ENCODE data around the gene MAP2K2.

Gene MAP2K2

DNA sequence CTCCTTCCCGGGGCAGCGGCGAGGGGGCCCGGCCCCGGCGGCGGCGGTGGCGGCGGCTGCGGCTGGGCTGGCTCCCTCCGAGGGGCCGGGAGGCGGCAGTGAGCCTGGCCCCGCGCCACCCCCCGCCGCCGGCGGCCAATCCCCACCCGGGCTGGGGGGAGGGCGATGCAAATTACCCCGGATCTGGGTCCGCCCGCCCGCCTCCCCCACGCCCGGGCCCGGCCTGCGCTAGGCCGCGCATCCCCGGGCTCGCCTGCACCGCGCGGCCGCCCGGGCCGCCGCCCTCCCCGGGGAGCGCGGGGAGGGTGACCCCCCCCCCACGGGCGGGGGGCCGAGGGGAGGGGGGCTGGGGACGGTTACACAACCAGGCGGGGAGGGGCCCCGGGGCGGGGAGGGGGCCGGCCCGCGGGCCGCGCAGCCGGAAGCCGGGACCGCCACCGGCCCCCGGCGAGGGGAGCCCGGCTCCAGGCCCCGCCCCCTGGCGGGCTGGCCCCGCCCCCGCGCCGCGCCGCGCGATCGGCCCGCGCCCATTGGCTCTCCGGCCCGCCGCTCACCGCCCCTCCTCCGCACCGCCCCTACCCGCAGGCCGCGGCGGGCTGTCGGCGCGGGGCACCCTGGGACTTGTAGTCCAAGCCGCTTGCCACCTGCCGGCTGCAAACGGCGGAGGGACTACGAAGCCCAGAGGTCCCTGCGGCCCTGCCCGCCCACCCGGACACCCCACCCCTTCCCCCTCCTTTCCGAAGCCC is 58.3 kb downstream of the MAP2K2 start:
- no peak overlapping the region for H3K27ac ChIP-seq (ENCODE audit: low read length, poor library complexity, severe bottlenecking)
- H2BK5ac ChIP-seq (ENCODE audit: low read depth, low read length, poor library complexity, severe bottlenecking): peak overlapping the region; percentile 92
- H3K27me3 ChIP-seq (ENCODE audit: control insufficient read depth in 1 of 2, insufficient read depth in 1 of 2, low read length in 2 of 2): no peaks in the 10 kb centered on the region
- 1% methylated on average over 12 of the region's 98 CpGs for WGBS
- no peak overlapping the region for H3K23ac ChIP-seq (ENCODE audit: low read length in 2 of 2)
- H3K4ac ChIP-seq (ENCODE audit: low read depth in 1 of 2, low read length in 2 of 2): peak overlapping the region in 1 of 2 experiments; percentile 24
- peak overlapping the region; percentile 98 for H2BK120ac ChIP-seq (ENCODE audit: low read depth, low read length)
- no peak overlapping the region for H2BK15ac ChIP-seq (ENCODE audit: low read depth, poor library complexity, severe bottlenecking)
- H4K8ac ChIP-seq (ENCODE audit: low read length): no peak overlapping the region
- H4K91ac ChIP-seq (ENCODE audit: low read length): no peak overlapping the region
- no peak overlapping the region for H2AK5ac ChIP-seq (ENCODE audit: low read length, severe bottlenecking)
- no peak overlapping the region for H3K4me2 ChIP-seq (ENCODE audit: low read length, poor library complexity, severe bottlenecking)
- H3K4me3 ChIP-seq (ENCODE audit: insufficient read depth in 1 of 2, low read depth in 1 of 2, low read length in 2 of 2): peak overlapping the region; percentile 72 to 87
- H2AFZ ChIP-seq (ENCODE audit: low read depth, low read length): no peak overlapping the region
- no peak overlapping the region for H3K14ac ChIP-seq (ENCODE audit: low read length in 2 of 2)
- no peak overlapping the region for H3K18ac ChIP-seq (ENCODE audit: low read depth in 1 of 2, low read length in 2 of 2)
- H2BK12ac ChIP-seq (ENCODE audit: low read length in 2 of 2): no peak overlapping the region
- H3K36me3 ChIP-seq (ENCODE audit: control insufficient read depth in 1 of 2, insufficient read depth in 2 of 2, low read depth in 1 of 2, low read length in 2 of 2): peaks cover 19 to 35% of the 10 kb centered on the region in 2 experiments
- no peaks in the 10 kb centered on the region for H3K9me3 ChIP-seq (ENCODE audit: control insufficient read depth, low read length)
- DNase-seq: peak; percentile 97
- H3K4me1 ChIP-seq (ENCODE audit: control insufficient read depth, insufficient read depth, low read depth, low read length): peaks cover 38% of the 10 kb centered on the region
- H3K79me1 ChIP-seq (replicated peaks; ENCODE audit: low read length, poor library complexity, severe bottlenecking): no peaks in the 10 kb centered on the region
- no peak overlapping the region for H3K9ac ChIP-seq (ENCODE audit: low read length)

DNA sequence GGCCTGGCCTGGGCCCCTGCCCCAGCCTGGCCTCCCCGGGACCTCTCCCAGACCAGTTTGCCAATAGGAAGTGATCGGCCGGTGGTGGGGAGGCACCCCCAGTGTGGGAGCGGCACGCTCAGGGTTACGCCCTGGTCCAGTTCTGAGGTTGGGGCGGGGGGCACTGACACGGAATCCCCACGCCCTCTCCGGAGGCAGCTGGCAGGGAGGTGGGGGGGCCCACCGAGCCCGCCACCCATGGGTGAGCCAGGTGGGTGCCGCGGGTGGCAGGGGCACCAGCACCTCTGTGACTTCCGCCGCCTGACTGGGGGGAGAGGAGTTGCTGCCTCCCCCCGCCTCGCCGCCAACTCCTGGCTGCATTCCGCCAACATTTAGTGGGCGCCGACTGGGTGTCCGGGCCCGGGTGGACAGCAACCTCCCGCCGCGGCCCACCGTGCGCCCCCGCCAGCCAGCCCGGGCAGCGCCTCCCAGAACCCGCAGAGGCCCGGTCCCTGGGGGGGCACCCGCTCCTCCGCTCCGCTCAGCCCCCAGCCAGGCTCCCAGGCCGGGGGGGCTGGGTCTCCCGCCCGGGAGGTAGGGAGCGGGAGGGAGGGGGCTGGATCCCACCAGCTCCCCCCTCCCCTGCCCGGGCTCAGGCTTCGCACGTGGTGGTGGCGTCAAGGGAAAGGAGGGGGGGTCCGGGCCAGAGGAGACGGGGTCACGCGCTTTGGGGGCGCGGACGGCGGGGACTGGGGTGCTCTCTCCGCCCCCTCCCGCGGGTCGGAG is 59.2 kb downstream of the MAP2K2 start:
- 0% methylated on average over 28 of the region's 57 CpGs for WGBS
- H2AK5ac ChIP-seq (ENCODE audit: low read length, severe bottlenecking): no peak overlapping the region

DNA sequence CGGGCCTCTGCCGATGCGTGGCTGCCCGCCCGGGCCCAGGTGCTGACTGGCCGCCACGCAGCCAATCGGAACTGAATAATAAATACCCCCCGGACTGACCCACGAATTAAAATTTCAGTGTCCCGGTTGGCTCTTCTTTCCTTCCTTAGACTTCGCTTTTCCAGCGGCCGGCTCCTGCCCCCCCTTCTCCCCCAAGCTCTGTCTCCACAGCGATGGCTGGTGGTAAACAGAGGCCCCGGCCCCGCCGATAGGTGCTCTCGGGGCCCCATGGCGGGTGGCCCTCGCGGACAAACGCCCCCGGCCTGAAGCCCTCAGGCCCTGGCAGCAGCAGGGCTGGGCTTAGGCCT is 59.8 kb downstream of the MAP2K2 start:
- H3K9ac ChIP-seq (ENCODE audit: low read length): peak overlapping the region; percentile 92
- H2BK12ac ChIP-seq (ENCODE audit: low read length in 2 of 2): no peak overlapping the region
- H3K9me3 ChIP-seq (ENCODE audit: control insufficient read depth, low read length): no peaks in the 10 kb centered on the region
- no peak overlapping the region for H2BK5ac ChIP-seq (ENCODE audit: low read depth, low read length, poor library complexity, severe bottlenecking)
- no peak overlapping the region for H4K8ac ChIP-seq (ENCODE audit: low read length)
- H3K23ac ChIP-seq (ENCODE audit: low read length in 2 of 2): peak overlapping the region in 1 of 2 experiments; percentile 99
- H2AK5ac ChIP-seq (ENCODE audit: low read length, severe bottlenecking): no peak overlapping the region
- peak overlapping the region in 1 of 2 experiments; percentile 99 for H3K14ac ChIP-seq (ENCODE audit: low read length in 2 of 2)
- H2BK120ac ChIP-seq (ENCODE audit: low read depth, low read length): no peak overlapping the region
- H3K27ac ChIP-seq (ENCODE audit: low read length, poor library complexity, severe bottlenecking): peak overlapping the region; percentile 34
- H2BK15ac ChIP-seq (ENCODE audit: low read depth, poor library complexity, severe bottlenecking): peak overlapping the region; percentile 94
- H3K79me1 ChIP-seq (replicated peaks; ENCODE audit: low read length, poor library complexity, severe bottlenecking): no peaks in the 10 kb centered on the region
- H3K4me1 ChIP-seq (ENCODE audit: control insufficient read depth, insufficient read depth, low read depth, low read length): peaks cover 53% of the 10 kb centered on the region
- H4K91ac ChIP-seq (ENCODE audit: low read length): no peak overlapping the region
- WGBS: 3% methylated on average over 24 of the region's 24 CpGs
- H2AFZ ChIP-seq (ENCODE audit: low read depth, low read length): no peak overlapping the region
- no peak for DNase-seq
- H3K4me3 ChIP-seq (ENCODE audit: insufficient read depth in 1 of 2, low read depth in 1 of 2, low read length in 2 of 2): peak overlapping the region; percentile 85
- H3K18ac ChIP-seq (ENCODE audit: low read depth in 1 of 2, low read length in 2 of 2): peak overlapping the region in 1 of 2 experiments; percentile 97
- H3K36me3 ChIP-seq (ENCODE audit: control insufficient read depth in 1 of 2, insufficient read depth in 2 of 2, low read depth in 1 of 2, low read length in 2 of 2): peaks cover 19 to 48% of the 10 kb centered on the region in 2 experiments
- H3K4ac ChIP-seq (ENCODE audit: low read depth in 1 of 2, low read length in 2 of 2): peak overlapping the region in 1 of 2 experiments; percentile 99
- peak overlapping the region; percentile 81 for H3K4me2 ChIP-seq (ENCODE audit: low read length, poor library complexity, severe bottlenecking)
- no peaks in the 10 kb centered on the region for H3K27me3 ChIP-seq (ENCODE audit: control insufficient read depth in 1 of 2, insufficient read depth in 1 of 2, low read length in 2 of 2)

More for the DNA sequence above, 59.2 kb downstream of the MAP2K2 start:
- H2BK120ac ChIP-seq (ENCODE audit: low read depth, low read length): peak overlapping the region; percentile 98
- H3K27me3 ChIP-seq (ENCODE audit: control insufficient read depth in 1 of 2, insufficient read depth in 1 of 2, low read length in 2 of 2): no peaks in the 10 kb centered on the region
- peaks cover 19 to 43% of the 10 kb centered on the region in 2 experiments for H3K36me3 ChIP-seq (ENCODE audit: control insufficient read depth in 1 of 2, insufficient read depth in 2 of 2, low read depth in 1 of 2, low read length in 2 of 2)
- H3K14ac ChIP-seq (ENCODE audit: low read length in 2 of 2): peak overlapping the region in 1 of 2 experiments; percentile 99
- H3K9ac ChIP-seq (ENCODE audit: low read length): peak overlapping the region; percentile 92
- peak overlapping the region; percentile 92 for H2BK5ac ChIP-seq (ENCODE audit: low read depth, low read length, poor library complexity, severe bottlenecking)
- DNase-seq: no peak
- no peak overlapping the region for H2AFZ ChIP-seq (ENCODE audit: low read depth, low read length)
- H4K91ac ChIP-seq (ENCODE audit: low read length): peak overlapping the region; percentile 73
- H3K4me1 ChIP-seq (ENCODE audit: control insufficient read depth, insufficient read depth, low read depth, low read length): peaks cover 47% of the 10 kb centered on the region
- H3K9me3 ChIP-seq (ENCODE audit: control insufficient read depth, low read length): no peaks in the 10 kb centered on the region
- H3K4me3 ChIP-seq (ENCODE audit: insufficient read depth in 1 of 2, low read depth in 1 of 2, low read length in 2 of 2): peak overlapping the region; percentile 85
- H3K4me2 ChIP-seq (ENCODE audit: low read length, poor library complexity, severe bottlenecking): peak overlapping the region; percentile 81
- H2BK12ac ChIP-seq (ENCODE audit: low read length in 2 of 2): peak overlapping the region in 1 of 2 experiments; percentile 75
- H4K8ac ChIP-seq (ENCODE audit: low read length): peak overlapping the region; percentile 66
- H2BK15ac ChIP-seq (ENCODE audit: low read depth, poor library complexity, severe bottlenecking): peak overlapping the region; percentile 26
- peak overlapping the region; percentile 64 for H3K27ac ChIP-seq (ENCODE audit: low read length, poor library complexity, severe bottlenecking)
- H3K18ac ChIP-seq (ENCODE audit: low read depth in 1 of 2, low read length in 2 of 2): peak overlapping the region; percentile 77 to 97
- H3K23ac ChIP-seq (ENCODE audit: low read length in 2 of 2): peak overlapping the region in 1 of 2 experiments; percentile 99
- H3K79me1 ChIP-seq (replicated peaks; ENCODE audit: low read length, poor library complexity, severe bottlenecking): no peaks in the 10 kb centered on the region
- peak overlapping the region in 1 of 2 experiments; percentile 99 for H3K4ac ChIP-seq (ENCODE audit: low read depth in 1 of 2, low read length in 2 of 2)
